GM19351 (cell line): Measurements from ENCODE around the gene PSMG4.

Experiments used
- ATAC-seq: cut with Tn5 transposase; IDR thresholded peaks from one replicate; pipeline ENCODE4 v1.9.1; 2021; ENCODE audit warnings: mild to moderate bottlenecking, moderate library complexity; ENCODE audit not compliant: unreplicated experiment

PSMG4 gene

GRCh38 chr6:3273707-3274521, 15.2 kb downstream of the PSMG4 start:
- no peak for ATAC-seq

- ATAC-seq, result no peak
Observed at GRCh38 chr6:3276174-3277167, 17.7 kb downstream of the PSMG4 start.

- ATAC-seq, result no peak
Observed at GRCh38 chr6:3277251-3277650, 18.5 kb downstream of the PSMG4 start.

GRCh38 chr6:3277851-3278416, 19.2 kb downstream of the PSMG4 start:
- ATAC-seq, result no peak

- ATAC-seq, result no peak
Observed at GRCh38 chr6:3278691-3279090, 19.9 kb downstream of the PSMG4 start.

- ATAC-seq, result no peak
Observed at GRCh38 chr6:3280091-3280490, 21.3 kb downstream of the PSMG4 start.

- no peak for ATAC-seq
Observed at GRCh38 chr6:3280866-3281465, 22.2 kb downstream of the PSMG4 start.

GRCh38 chr6:3281631-3282475, 23.1 kb downstream of the PSMG4 start:
- ATAC-seq, result no peak

- ATAC-seq, result no peak
Observed at GRCh38 chr6:3282476-3283236, 23.9 kb downstream of the PSMG4 start.

GRCh38 chr6:3283241-3283640, 24.5 kb downstream of the PSMG4 start:
- ATAC-seq, result no peak

- ATAC-seq, result no peak
Observed at GRCh38 chr6:3283641-3284435, 25.1 kb downstream of the PSMG4 start.

GRCh38 chr6:3284436-3284876, 25.7 kb downstream of the PSMG4 start:
- ATAC-seq, result no peak

- no peak for ATAC-seq
Observed at GRCh38 chr6:3285049-3285639, 26.4 kb downstream of the PSMG4 start.

- no peak for ATAC-seq
Observed at GRCh38 chr6:3285732-3286131, 27.0 kb downstream of the PSMG4 start.

GRCh38 chr6:3286641-3287171, 28.0 kb downstream of the PSMG4 start:
- no peak for ATAC-seq

GRCh38 chr6:3287308-3287707, 28.6 kb downstream of the PSMG4 start:
- ATAC-seq, result no peak

GRCh38 chr6:3287976-3288707, 29.4 kb downstream of the PSMG4 start:
- ATAC-seq, result no peak
